ENCODE measurements around the gene LOXL1.
"Not testable (repeated sequence)": the region's sequence is repeated elsewhere in the genome, so short reads cannot be mapped to it uniquely, and the experiment has no call there.

LOXL1 gene

GRCh38 chr15:73922186-73923151 lies 3.8 kb upstream of the LOXL1 start:
- peak; percentile 94 for DNase-seq

DNA sequence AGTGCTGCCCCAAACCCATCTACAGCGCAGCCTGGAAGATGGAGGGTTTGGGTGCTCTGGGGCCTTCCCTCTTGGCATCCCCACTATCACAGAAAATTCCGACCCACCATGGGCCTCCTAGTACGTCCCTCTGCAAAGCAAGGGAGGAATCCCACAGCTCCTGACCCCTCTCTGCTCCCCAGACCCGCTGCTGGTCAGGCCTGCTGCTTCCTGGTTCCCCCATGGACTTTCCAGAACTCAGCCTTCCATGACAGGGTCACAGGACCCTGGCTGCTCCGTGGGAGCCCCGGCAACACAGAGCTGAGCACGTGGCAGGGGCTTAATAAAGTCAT lies 3.1 kb upstream of the LOXL1 start:
- no peak for DNase-seq

GRCh38 chr15:73923488-73924164 lies 2.6 kb upstream of the LOXL1 start:
- DNase-seq, result no peak

DNA sequence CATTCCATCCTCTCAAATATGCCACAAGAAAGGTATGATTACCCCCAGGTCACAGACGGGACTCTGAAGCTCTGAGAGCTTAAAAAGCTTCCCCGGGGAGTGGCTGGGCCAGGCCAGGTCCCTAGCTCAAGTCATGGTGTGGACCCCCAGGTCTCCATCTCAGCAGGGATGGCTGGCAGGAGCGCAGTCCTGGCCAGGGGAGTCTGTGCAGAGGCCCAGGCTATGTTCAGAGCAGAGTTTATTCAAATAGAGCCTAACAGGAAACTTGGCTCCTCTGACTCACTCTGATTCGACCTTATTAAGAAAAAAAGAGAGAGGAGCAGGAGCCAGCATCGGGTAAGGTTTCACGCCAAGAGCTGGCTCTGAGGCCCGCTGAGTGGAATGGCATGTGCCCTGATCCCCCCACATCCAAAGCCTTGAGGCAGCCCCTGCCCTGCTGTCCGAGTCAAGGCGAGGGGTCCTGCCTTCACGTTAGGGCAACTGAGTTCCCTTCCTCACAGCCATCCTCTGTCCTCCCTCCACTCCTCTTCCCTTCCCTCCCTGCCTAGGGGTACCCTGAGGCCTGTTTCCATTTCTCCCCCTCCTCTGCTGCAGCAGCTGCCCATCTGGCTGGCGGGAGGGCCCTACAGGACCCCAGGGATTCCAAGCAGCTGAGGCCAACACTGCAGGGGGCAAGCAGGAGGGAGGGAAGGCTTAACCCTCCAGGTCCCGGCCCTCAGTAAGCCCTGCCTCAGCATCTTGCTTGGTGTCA lies 1.9 kb upstream of the LOXL1 start:
- peak; percentile 91 for DNase-seq

DNA sequence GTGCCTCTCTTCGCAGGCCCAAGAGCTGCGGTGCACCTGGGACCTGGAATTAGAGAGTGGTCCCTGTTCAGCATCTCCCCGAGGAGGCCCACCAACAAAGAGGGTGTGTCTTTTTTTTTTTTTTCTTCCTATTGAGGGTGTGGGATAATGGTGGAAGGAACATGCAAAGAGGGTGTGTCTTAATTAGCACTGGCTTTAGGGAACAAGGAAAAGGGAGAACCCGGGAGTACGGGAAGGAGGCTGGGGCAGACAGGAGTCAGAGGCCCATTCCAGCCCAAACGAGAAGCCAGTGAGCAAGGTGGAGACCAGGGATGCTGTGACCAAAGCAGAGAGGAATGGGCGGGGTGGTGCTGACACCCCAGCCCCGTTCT lies 429 bp upstream of the LOXL1 start:
- no peak for DNase-seq

DNA sequence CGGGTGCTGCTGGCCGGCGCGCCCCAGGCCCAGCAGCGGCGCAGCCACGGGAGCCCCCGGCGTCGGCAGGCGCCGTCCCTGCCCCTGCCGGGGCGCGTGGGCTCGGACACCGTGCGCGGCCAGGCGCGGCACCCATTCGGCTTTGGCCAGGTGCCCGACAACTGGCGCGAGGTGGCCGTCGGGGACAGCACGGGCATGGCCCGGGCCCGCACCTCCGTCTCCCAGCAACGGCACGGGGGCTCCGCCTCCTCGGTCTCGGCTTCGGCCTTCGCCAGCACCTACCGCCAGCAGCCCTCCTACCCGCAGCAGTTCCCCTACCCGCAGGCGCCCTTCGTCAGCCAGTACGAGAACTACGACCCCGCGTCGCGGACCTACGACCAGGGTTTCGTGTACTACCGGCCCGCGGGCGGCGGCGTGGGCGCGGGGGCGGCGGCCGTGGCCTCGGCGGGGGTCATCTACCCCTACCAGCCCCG lies 777 bp downstream of the LOXL1 start:
- no peak for DNase-seq

DNA sequence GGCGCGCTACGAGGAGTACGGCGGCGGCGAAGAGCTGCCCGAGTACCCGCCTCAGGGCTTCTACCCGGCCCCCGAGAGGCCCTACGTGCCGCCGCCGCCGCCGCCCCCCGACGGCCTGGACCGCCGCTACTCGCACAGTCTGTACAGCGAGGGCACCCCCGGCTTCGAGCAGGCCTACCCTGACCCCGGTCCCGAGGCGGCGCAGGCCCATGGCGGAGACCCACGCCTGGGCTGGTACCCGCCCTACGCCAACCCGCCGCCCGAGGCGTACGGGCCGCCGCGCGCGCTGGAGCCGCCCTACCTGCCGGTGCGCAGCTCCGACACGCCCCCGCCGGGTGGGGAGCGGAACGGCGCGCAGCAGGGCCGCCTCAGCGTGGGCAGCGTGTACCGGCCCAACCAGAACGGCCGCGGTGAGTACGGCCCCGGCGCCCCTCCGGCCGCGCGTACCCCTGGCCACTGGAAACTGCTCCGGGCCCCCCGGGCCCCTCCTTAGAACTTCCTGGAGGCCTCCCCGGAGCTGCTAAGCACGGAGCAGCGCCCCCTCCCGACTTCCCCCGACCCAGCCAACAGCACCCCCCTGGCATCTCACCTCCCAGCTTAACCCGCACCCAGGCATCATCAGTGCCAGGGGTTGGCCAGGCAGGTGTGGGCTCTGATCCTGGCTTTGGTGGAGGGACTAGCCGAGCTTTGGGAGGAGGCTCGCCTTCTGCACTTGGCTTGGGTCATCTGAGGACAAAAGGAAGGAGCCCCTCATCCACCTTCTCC lies 1.4 kb downstream of the LOXL1 start:
- DNase-seq, result peak; percentile 62

GRCh38 chr15:73928241-73928579 lies 1.9 kb downstream of the LOXL1 start:
- DNase-seq, result no peak

DNA sequence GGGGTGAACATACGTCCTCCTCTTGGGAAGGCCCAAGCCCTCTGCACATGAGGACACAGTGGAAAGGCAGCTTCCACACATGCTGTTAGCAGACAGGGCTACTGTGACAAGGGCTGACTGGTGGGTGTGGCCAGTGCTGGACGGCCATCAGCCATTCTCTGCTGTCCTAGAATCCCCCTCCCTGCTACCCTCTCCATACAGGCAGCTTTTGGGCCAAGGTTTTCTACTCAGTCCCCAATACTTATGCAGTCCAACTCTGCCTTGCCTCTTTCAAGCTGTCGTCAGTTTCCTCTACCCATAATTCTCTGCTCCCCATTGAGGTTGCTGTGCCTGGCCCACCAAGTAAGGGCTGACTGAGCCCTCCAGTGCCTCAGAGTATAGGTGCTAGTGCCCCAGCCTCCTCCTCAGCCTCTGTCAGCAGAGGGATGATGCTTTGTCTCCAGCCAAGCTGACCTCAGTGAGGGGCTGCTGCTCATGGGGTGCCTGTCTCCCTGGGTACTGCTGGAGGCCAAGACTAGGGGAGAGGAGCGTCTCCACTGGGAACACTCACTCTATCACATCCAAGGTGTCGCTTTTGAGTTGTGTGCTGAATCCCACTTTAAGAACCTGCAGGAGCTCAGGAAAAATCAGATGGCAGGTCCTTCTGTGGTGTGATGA lies 2.8 kb downstream of the LOXL1 start:
- DNase-seq, result no peak

GRCh38 chr15:73930371-73930770 lies 4.1 kb downstream of the LOXL1 start:
- peak; percentile 70 for DNase-seq

GRCh38 chr15:73930790-73931281 lies 4.6 kb downstream of the LOXL1 start:
- no peak for DNase-seq

DNA sequence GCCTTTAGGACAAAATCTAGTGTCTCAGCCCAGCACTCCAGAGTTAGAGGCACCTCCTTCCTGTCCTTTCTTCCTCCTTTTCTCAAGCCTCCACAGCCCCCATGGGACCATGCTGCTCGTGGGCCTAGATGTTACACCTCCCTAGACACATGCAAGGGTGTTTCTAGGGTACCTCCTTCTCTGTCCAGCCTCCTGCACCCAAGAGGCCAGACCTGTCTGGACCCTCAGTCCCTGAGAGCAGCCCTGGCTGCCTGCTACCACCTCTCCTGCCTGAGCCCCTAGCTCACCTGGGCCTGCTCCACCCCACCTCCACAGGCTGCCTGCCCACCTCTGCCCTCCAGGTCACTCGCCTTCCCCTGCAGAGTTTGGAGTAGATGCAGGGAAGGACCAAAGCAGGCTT lies 5.2 kb downstream of the LOXL1 start:
- DNase-seq, result no peak

DNA sequence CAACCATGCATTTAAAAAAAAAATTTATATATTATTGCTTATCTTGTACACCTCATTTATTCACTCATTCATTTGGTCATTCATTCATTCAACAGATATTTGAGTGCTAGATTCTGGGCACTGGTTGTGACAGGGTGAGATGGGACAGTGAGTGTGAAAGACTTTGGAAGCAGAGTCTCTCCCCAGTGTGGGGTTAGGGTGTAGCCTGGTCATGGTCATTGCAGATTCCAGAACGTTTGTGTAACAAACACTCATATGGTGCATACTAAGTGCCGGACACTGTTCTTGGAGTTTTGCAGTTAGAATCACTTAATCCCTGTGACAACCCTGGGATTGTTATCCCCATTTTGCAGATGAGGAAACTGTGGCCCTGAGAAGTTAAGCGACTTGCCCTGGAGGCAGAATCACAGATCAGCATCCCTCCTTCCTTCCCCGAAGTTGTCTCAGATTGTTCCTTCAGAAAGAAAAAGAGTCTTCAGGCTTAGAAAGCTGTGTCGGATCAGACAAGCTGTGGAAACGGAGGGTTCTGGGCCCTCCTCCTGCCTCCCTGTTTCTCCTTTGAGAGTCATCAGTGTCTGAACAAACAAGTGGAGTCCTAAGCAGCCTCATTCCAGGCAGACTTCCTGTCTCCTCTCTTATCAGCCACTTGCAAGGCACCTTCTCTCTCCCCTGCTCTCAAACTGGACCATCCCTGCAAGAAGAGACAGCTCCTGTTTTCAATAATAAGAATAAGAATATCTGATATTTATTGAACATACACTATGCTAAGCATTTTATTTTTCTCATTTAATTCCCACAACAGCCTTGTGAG lies 6.3 kb downstream of the LOXL1 start:
- DNase-seq, result no peak

- DNase-seq, result no peak
Observed at GRCh38 chr15:73934281-73934680, 8.0 kb downstream of the LOXL1 start.

- DNase-seq, result no peak
Observed at GRCh38 chr15:73935547-73935946, 9.3 kb downstream of the LOXL1 start.

DNA sequence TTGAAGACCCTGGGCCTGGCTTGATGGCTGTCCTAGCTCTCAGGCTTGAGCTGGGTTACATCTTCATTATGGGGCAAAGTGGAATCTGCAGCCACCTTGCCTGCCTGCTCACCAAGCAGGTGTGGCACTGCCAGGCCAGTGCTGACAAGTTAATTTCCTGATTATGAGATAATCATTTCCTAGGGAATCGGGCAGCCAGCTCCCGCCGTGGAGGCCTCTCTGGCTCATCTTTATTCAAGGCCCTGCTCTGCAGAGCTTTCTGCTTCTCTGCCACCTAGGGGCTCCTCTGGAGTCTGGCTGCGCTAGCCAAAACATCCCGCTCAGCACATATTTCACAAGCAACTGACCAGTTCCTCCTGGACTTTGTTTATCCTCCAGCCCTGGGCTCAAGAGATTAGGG lies 9.9 kb downstream of the LOXL1 start:
- no peak for DNase-seq

DNA sequence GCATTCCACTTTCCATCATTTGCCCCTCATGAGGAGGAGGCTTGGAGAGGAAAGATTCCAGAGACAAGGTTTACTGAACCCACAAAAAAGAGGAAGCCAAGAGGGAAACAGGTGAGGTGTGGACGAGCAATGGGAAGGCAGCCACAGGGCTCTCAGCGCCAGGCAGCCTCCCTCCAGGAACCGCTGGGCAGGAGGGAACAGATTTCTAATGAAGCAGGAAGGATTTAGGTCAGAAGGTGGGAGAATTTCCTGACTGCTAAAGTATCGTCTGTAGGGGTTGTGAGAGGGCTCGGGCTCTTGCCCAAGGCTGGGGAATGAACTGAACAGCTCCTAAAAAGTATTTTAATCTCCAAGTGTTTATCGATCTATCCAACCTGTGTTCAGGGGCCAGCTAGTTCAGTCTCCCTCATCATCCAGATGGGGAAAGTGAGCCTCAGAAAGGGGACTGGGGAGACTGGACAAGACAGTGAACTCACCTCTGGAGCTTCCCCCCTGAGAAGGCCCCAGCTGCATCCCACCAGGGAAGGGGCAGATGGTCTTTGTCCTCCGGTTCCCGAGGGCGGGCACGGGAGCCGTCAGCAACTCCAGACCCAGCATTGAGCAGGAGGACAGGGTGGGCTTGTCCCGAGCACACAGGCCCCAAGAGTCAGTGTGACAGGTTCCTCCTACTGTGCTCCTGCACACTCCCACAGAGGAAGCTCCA lies 10.5 kb downstream of the LOXL1 start:
- no peak for DNase-seq

DNA sequence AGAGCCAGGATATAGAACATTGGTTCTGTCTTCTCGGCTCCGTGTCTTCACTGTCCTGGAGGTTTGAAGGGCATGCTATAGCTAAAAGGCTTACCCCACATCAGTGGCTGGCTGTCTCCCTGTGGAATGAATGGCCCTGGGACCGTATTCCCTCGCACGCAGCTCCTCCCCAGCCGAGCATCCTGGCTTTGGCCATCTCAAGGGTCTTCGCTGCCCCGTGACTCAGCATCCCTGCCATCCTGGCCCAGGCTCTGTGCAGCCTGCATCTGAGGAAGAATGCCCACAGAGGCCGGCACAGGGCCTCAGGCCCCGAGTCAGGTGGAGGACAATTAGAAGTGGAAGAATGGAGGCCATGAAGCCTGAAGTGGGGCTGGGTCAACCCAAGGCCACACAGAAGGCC lies 11.0 kb downstream of the LOXL1 start:
- DNase-seq, result no peak

DNA sequence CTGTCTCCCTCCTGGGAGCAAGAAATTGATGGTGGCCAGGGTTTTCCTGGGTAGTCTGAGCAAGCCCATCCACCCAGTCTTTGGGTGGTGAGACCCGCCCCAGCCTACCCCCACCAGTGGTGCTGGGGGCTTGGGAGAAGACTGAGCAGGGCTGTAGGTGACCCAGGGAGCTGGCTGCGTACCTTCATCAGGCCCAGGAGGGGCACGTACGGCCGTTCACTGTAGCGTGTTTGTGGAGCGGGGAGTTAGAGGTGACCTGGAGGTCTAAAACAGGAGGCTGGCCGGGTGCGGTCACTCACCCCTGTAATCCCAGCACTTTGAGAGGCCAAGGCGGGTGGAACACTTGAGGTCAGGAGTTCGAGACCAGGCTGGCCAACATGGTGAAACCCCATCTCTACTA lies 11.5 kb downstream of the LOXL1 start:
- DNase-seq, result no peak

DNA sequence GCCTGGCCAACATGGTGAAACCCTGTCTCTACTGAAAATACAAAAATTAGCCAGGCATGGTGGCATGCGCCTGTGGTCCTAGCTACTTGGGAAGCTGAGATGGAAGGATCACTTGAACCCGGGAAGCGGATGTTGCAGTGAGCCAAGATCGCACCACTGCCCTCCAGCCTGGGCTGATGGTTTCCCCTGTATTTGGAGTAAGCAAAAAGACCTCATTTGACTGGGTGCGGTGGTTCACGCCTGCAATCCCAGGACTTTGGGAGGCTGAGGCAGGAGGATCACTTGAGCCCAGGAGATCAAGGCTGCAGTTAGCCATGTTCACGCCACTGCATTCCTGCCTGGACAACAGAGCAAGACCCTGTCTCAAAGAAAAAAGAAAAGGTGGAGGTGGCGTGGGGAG lies 12.3 kb downstream of the LOXL1 start:
- DNase-seq, result not testable (repeated sequence)

DNA sequence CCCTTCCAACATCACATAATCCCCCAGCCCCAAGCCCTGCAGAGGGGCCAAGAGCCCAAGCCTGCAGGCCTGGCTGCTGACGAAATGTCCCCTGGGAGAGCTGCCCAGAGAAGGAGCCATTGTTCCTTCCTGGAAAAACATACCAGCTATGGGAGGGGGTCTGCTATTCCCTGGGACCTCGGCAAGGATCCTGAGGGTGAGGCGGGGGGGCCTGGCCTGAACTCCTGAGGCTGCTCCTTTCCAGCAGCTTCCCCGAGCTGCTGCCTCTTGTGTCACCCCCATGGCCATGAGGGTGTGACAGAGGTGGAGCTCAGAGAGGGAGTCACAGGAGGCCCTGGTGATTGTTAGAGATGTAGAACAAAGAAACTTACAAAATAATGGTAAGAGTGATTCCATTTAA lies 12.9 kb downstream of the LOXL1 start:
- DNase-seq, result no peak

Measured in fibroblast of skin of right biceps (primary cell).